ENCODE measurements around the gene HEXIM2. TPM values are rescaled to one million over a fixed set of nuclear protein-coding genes. Genes with fewer than 3 reads are reported as not detected.
A peak's percentile ranks its signal among the peaks of the same experiment; 100 is the strongest.

The HEXIM2 gene
- total RNA-seq, 4 donors from 2014 or later, result 3.8 to 11.1 (median 8.6) TPM

DNA sequence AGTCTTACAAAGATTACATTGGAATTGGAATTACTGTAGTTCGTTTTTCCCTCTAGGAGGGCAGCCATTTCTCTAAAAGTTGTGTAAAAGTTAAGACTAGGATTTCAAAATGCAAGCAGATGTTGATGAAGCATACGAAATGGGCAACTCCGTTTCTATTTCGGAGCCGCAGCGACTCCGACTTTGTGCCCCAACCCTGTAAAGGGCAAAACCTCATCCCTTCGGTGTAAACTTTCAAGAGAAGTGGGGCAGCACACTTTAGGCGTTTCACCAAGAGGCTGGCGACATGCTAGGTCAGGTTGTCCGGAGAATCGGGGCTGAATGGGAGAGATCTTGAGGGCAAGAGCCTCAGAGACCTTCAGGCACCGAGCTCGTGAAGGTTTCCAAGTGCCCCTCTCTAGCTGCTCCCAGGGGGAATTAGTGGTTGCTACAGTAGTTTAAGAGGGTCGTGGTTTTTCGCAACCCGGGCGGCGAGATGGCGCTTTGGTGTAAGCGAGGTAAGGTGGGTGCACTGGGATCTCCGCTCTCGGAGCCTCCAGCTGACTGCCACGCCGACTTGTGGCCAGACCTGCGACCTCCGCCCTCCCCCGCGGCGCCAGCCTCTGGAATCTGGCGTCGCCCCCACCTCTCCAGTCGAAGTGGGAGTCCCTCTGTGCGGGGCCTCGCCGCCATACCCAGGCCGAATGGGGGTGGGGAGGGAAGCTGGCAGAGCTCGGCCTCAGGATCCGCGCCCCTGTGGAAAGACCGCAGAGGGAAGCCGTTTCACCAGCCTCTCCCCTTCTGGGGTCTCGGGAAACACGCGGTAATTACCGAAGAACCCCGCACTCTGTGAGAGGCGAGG lies 1.0 kb upstream of the HEXIM2 start:
- Histone ChIP-seq H3K36me3 (no peaks in the 10 kb centered on the region), H3K9me3 (no peaks in the 10 kb centered on the region), H3K27ac (peak overlapping the region; percentile 95 to 100 (median 100)), H3K4me3 (peak overlapping the region; percentile 82 to 95), H3K27me3 (no peaks in the 10 kb centered on the region), H3K4me1 (peaks cover 0 to 56% (median 35%) of the 10 kb centered on the region in 3 donors)
- peak; percentile 49 for ATAC-seq
- TF ChIP-seq POLR2A (IDR thresholded peaks at IDR 0.05), result no peak
- TF ChIP-seq, protein P1, sequence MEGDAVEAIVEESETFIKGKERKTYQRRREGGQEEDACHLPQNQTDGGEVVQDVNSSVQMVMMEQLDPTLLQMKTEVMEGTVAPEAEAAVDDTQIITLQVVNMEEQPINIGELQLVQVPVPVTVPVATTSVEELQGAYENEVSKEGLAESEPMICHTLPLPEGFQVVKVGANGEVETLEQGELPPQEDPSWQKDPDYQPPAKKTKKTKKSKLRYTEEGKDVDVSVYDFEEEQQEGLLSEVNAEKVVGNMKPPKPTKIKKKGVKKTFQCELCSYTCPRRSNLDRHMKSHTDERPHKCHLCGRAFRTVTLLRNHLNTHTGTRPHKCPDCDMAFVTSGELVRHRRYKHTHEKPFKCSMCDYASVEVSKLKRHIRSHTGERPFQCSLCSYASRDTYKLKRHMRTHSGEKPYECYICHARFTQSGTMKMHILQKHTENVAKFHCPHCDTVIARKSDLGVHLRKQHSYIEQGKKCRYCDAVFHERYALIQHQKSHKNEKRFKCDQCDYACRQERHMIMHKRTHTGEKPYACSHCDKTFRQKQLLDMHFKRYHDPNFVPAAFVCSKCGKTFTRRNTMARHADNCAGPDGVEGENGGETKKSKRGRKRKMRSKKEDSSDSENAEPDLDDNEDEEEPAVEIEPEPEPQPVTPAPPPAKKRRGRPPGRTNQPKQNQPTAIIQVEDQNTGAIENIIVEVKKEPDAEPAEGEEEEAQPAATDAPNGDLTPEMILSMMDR (IDR thresholded peaks at IDR 0.05), result peak in 3 of 4 experiments; percentile 9 to 53 (median 26)
- WGBS, 2 donors (ENCODE audit: low coverage in 1 of 2), result 0 to 2% methylated on average over 13 to 14 of the region's 48 CpGs

GRCh38 chr17:45162025-45162687 lies 481 bp downstream of the HEXIM2 start:
- 0% methylated on average over 1 of the region's 9 CpGs; no CpG with 5 or more reads in 1 of the 2 donors for WGBS, 2 donors (ENCODE audit: low coverage in 1 of 2)
- H3K27ac ChIP-seq, result peak overlapping the region; percentile 0 to 100 (median 90)
- TF ChIP-seq POLR2A (IDR thresholded peaks at IDR 0.05) (no peak), EP300 (IDR thresholded peaks at IDR 0.05) (no peak), POLR2AphosphoS5 (IDR thresholded peaks at IDR 0.05) (no peak)
- TF ChIP-seq, protein P1 (IDR thresholded peaks at IDR 0.05), result no peak
- no peaks in the 10 kb centered on the region for H3K27me3 ChIP-seq
- peaks cover 0 to 42% (median 34%) of the 10 kb centered on the region in 3 donors for H3K4me1 ChIP-seq
- no peak for ATAC-seq
- no peaks in the 10 kb centered on the region for H3K9me3 ChIP-seq
- H3K4me3 ChIP-seq, result peak overlapping the region in 1 of 2 donors; percentile 95
- H3K36me3 ChIP-seq, result no peaks in the 10 kb centered on the region

- Histone ChIP-seq H3K4me3 (no peak overlapping the region), H3K9me3 (no peaks in the 10 kb centered on the region), H3K27ac (no peak overlapping the region), H3K36me3 (peaks cover 0 to 8% of the 10 kb centered on the region in 2 donors), H3K4me1 (peaks cover 0 to 18% (median 10%) of the 10 kb centered on the region in 3 donors), H3K27me3 (no peaks in the 10 kb centered on the region)
- ATAC-seq, result no peak
- WGBS, 2 donors (ENCODE audit: low coverage in 1 of 2), result 80 to 95% methylated on average over 1 to 6 of the region's 7 CpGs
- TF ChIP-seq EP300 (IDR thresholded peaks at IDR 0.05), result no peak
- TF ChIP-seq, protein P1 (IDR thresholded peaks at IDR 0.05), result no peak
- no peak for TF ChIP-seq POLR2A (IDR thresholded peaks at IDR 0.05)
- TF ChIP-seq POLR2AphosphoS5 (IDR thresholded peaks at IDR 0.05), result no peak
Measured at GRCh38 chr17:45164734-45165269, 3.1 kb downstream of the HEXIM2 start.

DNA sequence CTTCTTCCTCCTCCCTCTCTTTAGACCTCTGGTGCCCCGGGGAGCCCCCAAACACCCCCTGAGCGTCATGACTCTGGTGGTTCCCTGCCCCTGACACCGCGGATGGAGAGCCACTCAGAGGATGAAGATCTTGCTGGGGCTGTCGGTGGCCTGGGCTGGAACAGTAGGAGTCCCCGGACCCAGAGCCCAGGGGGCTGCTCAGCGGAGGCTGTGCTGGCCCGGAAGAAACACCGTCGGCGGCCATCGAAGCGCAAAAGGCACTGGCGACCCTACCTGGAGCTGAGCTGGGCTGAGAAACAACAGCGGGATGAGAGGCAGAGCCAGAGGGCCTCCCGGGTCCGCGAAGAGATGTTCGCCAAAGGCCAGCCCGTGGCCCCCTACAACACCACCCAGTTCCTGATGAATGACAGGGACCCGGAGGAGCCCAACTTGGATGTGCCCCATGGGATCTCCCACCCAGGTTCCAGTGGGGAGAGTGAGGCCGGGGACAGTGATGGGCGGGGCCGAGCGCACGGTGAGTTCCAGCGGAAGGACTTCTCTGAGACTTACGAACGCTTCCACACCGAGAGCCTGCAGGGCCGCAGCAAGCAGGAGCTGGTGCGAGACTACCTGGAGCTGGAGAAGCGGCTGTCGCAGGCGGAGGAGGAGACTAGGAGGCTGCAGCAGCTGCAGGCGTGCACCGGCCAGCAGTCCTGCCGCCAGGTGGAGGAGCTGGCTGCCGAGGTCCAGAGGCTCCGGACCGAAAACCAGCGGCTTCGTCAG lies 7.5 kb downstream of the HEXIM2 start:
- Histone ChIP-seq H3K4me3 (no peak overlapping the region), H3K27me3 (no peaks in the 10 kb centered on the region), H3K4me1 (peaks cover 0 to 46% (median 32%) of the 10 kb centered on the region in 3 donors), H3K27ac (peak overlapping the region in 3 of 4 donors; percentile 92 to 95 (median 94)), H3K36me3 (peaks cover 0 to 8% of the 10 kb centered on the region in 2 donors), H3K9me3 (no peaks in the 10 kb centered on the region)
- 86% methylated on average over 3 of the region's 43 CpGs; no CpG with 5 or more reads in 1 of the 2 donors for whole genome bisulfite sequencing, 2 donors (ENCODE audit: low coverage in 1 of 2)
- ATAC-seq, result no peak
- TF ChIP-seq, protein P1 (IDR thresholded peaks at IDR 0.05), result no peak
- TF ChIP-seq POLR2AphosphoS5 (IDR thresholded peaks at IDR 0.05) (no peak), POLR2A (IDR thresholded peaks at IDR 0.05) (no peak), EP300 (IDR thresholded peaks at IDR 0.05) (no peak)

All from gastroesophageal sphincter (tissue), 4 donors.